ENCODE results near the gene CLEC1A. TPM values are rescaled to one million over a fixed set of nuclear protein-coding genes. Genes with fewer than 3 reads are reported as not detected.

The CLEC1A gene
- total RNA-seq, 1 donor from 2014 or later, result not detected

GRCh38 chr12:10101042-10101579 lies 2.3 kb upstream of the CLEC1A start:
- peak; percentile 64 for DNase-seq (ENCODE audit: low read depth)

DNA sequence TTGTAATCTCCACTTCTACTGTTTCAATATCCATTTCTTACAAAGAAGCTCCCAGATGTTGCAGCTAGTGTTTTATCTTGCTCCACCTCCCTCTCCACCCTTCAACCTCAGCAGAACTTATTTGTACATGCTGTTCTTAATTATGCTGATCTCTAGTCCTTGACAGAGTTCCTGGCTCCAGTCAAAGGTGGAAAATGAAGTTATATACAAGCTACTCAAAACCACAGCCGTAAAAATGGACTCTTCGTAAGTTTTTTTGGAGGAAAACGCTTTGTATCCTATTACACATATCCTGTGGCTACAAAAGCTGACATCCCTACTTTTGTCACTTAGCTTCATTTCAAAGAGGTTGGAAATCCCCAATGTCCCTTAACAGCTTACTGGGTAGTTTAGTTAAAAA lies 1.3 kb downstream of the CLEC1A start:
- no peak for DNase-seq (ENCODE audit: low read depth)

DNA sequence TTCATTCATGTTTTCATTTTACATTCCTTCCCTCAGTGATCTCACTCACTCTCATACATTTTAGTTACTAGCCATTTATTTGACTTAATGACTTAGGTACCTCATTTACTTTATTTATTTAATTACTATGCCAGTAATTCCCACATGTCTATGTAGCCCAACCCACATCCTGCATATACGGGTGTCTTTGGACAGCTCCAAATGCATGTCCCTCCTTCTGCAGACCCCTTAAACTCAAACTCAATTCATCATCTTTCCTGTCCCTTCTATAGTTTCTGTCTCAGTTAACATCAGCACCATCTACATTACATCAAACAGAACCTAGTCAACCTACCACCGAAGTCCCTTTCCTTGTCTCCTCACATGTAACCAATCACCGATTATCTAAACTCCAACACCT lies 2.8 kb downstream of the CLEC1A start:
- no peak for DNase-seq (ENCODE audit: low read depth)

DNA sequence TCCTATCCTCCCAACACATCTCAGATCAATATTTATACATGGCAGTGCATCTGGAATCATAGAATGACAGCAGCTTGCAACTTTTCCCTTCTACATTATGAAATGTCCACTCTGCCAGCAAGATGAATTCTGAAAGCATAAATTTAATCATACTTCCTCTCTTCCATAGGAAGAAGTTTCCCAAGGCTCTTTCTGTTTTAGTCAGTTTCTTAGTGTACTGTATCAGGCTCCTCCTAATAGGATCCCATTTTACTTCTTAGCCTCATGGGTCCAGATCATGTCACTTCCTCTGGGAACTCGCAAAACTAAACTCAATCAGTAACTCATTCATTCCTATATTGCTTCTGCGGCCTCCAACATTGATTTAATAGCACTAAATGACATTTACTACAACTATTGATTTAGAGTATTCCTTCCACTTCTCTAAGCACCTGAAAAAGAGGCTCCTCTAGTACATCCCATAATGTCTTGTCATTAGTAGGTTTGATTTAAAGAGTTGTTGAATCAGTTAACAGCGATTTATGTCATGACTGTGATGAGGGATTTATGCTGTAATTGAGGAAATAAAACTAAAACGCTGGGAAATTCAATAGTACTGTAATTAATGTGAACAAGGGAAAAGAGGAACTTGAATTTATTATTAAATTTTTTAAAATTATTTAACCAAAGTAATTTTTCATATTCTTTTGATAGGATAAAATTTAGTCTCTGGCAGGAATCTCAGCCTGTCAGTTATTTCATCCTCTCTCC lies 4.0 kb downstream of the CLEC1A start:
- DNase-seq (ENCODE audit: low read depth), result no peak

GRCh38 chr12:10088955-10089900 lies 9.6 kb downstream of the CLEC1A start:
- DNase-seq (ENCODE audit: low read depth), result no peak

DNA sequence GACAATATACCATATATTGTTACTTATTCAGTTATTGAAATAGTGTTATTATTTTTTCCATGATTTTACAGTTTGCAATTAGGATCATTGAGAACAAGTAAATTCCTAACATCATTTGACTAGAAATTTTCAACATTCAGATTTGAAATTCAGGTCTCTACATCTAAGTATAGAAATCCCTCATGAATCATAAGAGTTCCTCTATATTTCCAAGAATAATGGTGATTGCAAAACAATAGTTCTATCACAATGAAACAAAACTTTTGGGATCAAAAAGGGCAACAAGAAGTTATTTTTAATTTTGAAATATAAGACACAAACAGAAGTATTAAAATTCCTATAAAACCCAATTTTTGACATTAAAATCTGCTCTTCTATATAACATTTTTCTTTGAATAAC lies 10.8 kb downstream of the CLEC1A start:
- DNase-seq (ENCODE audit: low read depth), result no peak

DNA sequence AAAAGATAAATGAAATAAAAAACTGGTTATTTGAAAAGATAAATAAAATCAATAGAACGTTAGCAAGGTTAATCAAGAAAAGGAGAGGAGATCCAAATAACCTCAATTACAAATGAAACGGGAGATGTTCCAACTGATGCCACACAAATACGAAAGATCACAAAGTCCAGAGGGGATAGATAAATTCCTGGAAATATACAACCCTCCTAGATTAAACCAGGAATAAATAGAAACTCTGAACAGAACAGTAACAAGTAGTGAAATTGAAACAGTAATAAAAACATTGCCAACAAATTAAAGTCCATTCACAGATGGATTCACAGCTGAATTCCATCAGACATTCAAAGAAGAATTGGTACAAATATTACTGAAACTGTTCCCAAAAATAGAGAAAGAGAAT lies 12.4 kb downstream of the CLEC1A start:
- DNase-seq (ENCODE audit: low read depth), result no peak

DNA sequence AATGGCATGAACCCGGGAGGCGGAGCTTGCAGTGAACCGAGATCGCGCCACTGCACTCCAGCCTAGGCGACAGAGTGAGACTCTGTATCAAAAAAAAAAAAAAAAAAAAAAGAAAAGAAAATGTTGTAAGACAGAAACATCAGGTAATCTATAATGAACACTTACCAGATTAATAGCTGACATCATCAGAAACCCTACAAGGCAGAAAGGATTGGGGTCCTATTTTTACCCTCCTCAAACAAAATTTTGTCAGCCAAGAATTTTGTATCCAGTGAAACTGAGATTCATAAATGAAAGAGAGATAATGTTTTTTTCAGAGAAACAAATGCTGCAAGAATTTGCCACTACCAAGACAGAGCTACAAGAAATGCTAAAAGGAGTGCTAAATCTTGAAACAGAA lies 14.1 kb downstream of the CLEC1A start:
- no peak for DNase-seq (ENCODE audit: low read depth)

DNA sequence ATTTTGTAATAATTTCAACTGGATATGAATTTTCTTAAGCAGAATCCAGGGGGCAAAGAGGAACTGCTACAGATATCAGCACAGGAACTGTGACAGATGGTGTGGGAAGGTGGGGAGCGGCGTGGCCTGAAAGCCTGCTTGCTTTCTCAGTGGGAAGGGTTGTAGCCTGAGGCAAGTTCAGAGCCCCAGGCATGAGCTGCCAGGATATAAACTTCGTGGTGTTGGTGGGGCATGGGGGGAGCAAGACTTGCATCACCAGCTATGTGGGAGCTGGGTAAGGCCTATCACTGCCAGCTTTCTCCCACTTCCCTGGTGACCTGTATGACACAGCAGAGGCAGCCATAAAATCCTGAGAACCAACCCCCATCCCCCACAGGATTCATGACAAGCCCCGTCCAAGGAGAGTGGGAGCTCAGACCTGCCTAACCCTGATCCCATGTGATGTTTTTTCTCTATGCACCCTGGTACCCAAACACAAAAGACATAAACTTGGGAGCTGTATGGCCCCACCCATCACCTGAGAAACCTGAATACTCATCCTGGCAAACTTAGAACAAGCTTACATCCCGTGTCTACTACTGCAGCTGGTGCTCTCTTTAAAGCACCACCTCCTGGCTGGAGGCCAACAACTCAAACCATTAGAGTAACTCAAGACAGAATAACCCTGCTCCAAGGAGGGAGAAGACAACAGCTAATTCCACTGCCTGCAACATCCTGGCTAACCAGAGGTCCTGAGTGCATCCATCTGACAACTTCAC lies 16.5 kb downstream of the CLEC1A start:
- DNase-seq (ENCODE audit: low read depth), result no peak

DNA sequence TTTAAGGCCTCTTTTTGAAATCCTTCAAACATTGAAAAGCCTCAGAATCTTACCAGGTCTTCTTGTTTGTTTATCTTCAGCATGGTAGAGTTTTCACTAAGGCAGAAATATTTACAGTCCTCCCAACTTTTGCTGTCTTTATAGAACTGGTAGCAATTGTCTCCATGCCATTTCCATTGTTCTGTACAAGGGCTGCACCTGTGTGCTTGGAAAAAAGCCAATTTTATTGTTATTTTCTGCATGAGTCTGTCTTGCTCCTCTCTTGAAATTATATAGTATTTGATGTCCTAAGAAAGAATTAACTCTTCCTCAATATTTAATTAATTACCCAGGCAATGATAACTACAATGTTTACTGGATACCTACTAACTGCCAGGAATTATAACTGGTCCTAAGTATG lies 23.3 kb downstream of the CLEC1A start:
- no peak for DNase-seq (ENCODE audit: low read depth)

DNA sequence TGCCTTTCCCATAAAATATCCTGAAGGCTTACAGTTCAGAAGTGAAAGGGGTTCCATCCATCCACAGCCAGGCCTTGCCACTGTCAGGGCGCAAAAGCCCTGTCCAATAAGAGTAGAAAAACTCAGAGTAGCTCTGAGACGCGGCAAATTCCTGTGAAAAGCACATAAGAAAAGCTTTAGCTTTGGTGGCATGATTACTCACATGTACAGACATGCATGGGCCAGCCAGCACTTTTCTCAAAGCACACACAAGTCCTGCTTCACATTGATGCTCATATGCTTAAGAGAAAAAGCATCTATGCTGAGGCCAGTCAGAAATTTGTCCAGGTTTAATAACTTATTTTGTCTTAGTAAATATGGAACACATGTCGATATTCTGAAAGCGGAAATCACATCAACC lies 25.5 kb downstream of the CLEC1A start:
- DNase-seq (ENCODE audit: low read depth), result no peak

DNA sequence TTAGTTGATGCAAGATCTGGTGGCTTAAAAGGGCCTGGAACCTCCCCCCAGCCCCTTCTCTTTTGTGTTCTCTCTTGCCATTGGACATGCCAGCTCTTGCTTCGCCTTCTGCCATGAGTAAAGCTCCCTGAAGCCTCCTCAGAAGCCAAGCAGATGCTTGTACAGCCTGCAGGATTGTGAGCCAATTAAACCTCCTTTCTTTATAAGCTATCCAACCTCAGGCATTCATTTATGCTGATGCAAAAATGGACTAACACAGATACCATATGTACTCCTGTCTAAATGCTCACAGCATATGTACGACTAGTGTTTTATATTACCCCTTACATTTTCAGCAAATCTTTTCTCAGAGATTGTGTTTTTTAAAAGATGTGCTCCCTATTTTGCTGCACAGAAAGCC lies 26.7 kb downstream of the CLEC1A start:
- no peak for DNase-seq (ENCODE audit: low read depth)

GRCh38 chr12:10070380-10070779 lies 28.4 kb downstream of the CLEC1A start:
- DNase-seq (ENCODE audit: low read depth), result no peak

DNA sequence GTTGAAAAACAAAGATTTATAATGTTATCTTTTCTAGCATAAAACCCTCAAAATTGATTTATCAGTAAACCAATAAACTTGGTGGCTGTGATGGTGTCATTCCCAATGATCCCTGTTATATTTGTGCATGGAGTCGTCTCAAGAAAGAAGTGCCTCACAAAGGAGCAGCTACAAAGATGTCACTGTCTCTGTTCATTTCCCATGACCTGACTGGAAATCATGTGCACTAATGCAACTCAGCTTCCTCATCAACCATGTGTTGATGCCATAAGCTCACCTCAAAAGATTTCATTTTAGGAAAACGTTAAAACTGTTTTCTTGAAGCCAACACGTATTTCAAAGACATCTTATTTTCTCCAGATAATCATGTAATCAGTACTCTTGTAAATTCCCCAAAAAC lies 28.8 kb downstream of the CLEC1A start:
- no peak for DNase-seq (ENCODE audit: low read depth)

DNA sequence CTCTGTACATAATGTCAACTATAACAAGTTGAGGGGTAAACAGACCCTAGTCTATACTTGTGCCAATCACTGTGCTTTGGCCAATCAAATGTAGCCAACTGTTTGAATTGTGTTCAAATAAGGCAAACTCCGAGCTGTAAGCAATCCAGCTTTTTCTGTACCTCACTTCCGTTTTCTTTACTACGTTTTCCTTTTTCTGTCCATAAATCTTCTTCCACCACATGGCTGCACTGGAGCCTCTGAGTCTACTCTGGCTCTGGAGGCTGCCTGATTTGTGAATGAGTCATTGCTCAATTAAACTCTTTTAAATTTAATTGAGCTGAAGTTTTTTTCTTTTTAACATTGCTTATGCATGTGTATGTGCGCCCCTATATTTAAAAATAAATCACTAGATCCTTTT lies 29.7 kb downstream of the CLEC1A start:
- DNase-seq (ENCODE audit: low read depth), result no peak

DNA sequence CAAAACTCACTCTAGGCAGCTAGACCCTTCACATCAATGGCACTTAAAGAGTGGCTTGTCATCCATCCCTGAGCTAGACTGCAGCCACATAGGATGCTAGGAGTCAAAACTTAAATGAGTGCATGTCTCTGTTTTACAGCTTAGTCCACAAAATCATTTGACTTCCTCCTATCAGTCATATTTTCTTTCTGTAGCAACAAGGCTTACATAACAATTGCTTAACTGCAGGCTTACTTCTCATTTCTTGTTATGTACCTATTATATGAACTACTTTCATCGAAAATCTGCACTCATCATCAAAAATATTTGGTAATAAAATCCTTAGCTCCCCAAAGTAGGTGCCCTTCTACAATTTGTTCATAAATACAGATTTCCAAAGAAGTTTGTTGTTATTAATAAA lies 30.1 kb downstream of the CLEC1A start:
- DNase-seq (ENCODE audit: low read depth), result no peak

- DNase-seq (ENCODE audit: low read depth), result no peak
These were observed 30.8 kb downstream of the CLEC1A start for GRCh38 chr12:10067942-10068341.

- no peak for DNase-seq (ENCODE audit: low read depth)
These were observed 31.5 kb downstream of the CLEC1A start for GRCh38 chr12:10067264-10067663.

DNA sequence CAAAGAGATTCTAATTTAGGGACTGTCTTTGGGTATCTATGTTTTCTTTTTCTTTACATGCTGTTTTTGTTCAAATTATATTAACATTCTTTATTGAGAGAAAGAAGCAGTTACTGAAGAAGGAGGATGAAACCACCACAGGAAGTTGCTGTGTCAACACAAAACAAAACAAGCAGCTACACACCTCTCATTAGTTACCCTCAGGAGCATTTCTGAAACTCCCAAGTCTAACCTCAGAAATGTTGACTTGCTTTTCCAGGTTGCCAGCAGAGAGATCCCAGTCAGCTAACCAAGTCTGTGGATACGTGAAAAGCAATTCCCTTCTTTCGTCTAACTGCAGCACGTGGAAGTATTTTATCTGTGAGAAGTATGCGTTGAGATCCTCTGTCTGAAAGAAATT lies 33.5 kb downstream of the CLEC1A start:
- DNase-seq (ENCODE audit: low read depth), result no peak

GRCh38 chr12:10058387-10058786 lies 40.4 kb downstream of the CLEC1A start:
- DNase-seq (ENCODE audit: low read depth), result no peak

- DNase-seq (ENCODE audit: low read depth), result no peak
These were observed 46.4 kb downstream of the CLEC1A start for GRCh38 chr12:10052193-10052913.

All from renal cortical epithelial cell (primary cell).